Measurements from ENCODE around the gene HDAC7.

HDAC7 gene

GRCh38 chr12:47783821-47784819 is 35.6 kb downstream of the HDAC7 start:
- TF ChIP-seq ZNF384 (IDR thresholded peaks at IDR 0.05): no peak
- no peak for TF ChIP-seq HDGF (IDR thresholded peaks at IDR 0.05; ENCODE audit: borderline replicate concordance)
- no peak for TF ChIP-seq SUZ12 (IDR thresholded peaks at IDR 0.05)
- no peak for TF ChIP-seq LEF1 (IDR thresholded peaks at IDR 0.05; ENCODE audit: borderline replicate concordance)
- TF ChIP-seq FOXK2 (IDR thresholded peaks at IDR 0.05): no peak
- TF ChIP-seq L3MBTL2 (conservative IDR thresholded peaks at IDR 0.05): no peak
- TF ChIP-seq FOXA1 (IDR thresholded peaks at IDR 0.05): no peak
- TF ChIP-seq BHLHE40 (IDR thresholded peaks at IDR 0.05; ENCODE audit: borderline replicate concordance): no peak
- TF ChIP-seq FOXM1 (IDR thresholded peaks at IDR 0.05; ENCODE audit: borderline replicate concordance): no peak
- TF ChIP-seq CTBP1 (IDR thresholded peaks at IDR 0.05; ENCODE audit: borderline replicate concordance): no peak
- no peak for TF ChIP-seq ELF4 (IDR thresholded peaks at IDR 0.05)
- TF ChIP-seq ARNT (IDR thresholded peaks at IDR 0.05): no peak
- TF ChIP-seq PKNOX1 (IDR thresholded peaks at IDR 0.05): no peak
- TF ChIP-seq SP1 (IDR thresholded peaks at IDR 0.05): no peak
- TF ChIP-seq NFRKB (IDR thresholded peaks at IDR 0.05): no peak
- no peak for TF ChIP-seq TARDBP (IDR thresholded peaks at IDR 0.05)
- DNase-seq (ENCODE audit: extremely low spot score): no peak
- ChIA-PET CTCF (no interaction called here), POLR2A (no interaction called here)

- TF ChIP-seq NFRKB (IDR thresholded peaks at IDR 0.05) (no peak), FOXM1 (IDR thresholded peaks at IDR 0.05; ENCODE audit: borderline replicate concordance) (no peak), ELF4 (IDR thresholded peaks at IDR 0.05) (no peak), ARNT (IDR thresholded peaks at IDR 0.05) (no peak), HDGF (IDR thresholded peaks at IDR 0.05; ENCODE audit: borderline replicate concordance) (no peak), SUZ12 (IDR thresholded peaks at IDR 0.05) (no peak), PKNOX1 (IDR thresholded peaks at IDR 0.05) (no peak), FOXA1 (IDR thresholded peaks at IDR 0.05) (no peak), TARDBP (IDR thresholded peaks at IDR 0.05) (no peak), L3MBTL2 (conservative IDR thresholded peaks at IDR 0.05) (no peak), LEF1 (IDR thresholded peaks at IDR 0.05; ENCODE audit: borderline replicate concordance) (no peak), ZNF384 (IDR thresholded peaks at IDR 0.05) (no peak), SP1 (IDR thresholded peaks at IDR 0.05) (no peak), BHLHE40 (IDR thresholded peaks at IDR 0.05; ENCODE audit: borderline replicate concordance) (no peak), CTBP1 (IDR thresholded peaks at IDR 0.05; ENCODE audit: borderline replicate concordance) (no peak)
- DNase-seq (ENCODE audit: extremely low spot score): no peak
- ChIA-PET CTCF (no interaction called here), POLR2A (no interaction called here)
Measured at GRCh38 chr12:47783024-47783755, 36.5 kb downstream of the HDAC7 start.

GRCh38 chr12:47782372-47782770 is 37.3 kb downstream of the HDAC7 start:
- DNase-seq (ENCODE audit: extremely low spot score): no peak
- no peak for TF ChIP-seq FOXM1 (IDR thresholded peaks at IDR 0.05; ENCODE audit: borderline replicate concordance)
- TF ChIP-seq ARNT (IDR thresholded peaks at IDR 0.05): no peak
- TF ChIP-seq LEF1 (IDR thresholded peaks at IDR 0.05; ENCODE audit: borderline replicate concordance): no peak
- no peak for TF ChIP-seq SP1 (IDR thresholded peaks at IDR 0.05)
- TF ChIP-seq CTBP1 (IDR thresholded peaks at IDR 0.05; ENCODE audit: borderline replicate concordance): no peak
- TF ChIP-seq SUZ12 (IDR thresholded peaks at IDR 0.05): no peak
- TF ChIP-seq HDGF (IDR thresholded peaks at IDR 0.05; ENCODE audit: borderline replicate concordance): no peak
- TF ChIP-seq ZNF384 (IDR thresholded peaks at IDR 0.05): no peak
- TF ChIP-seq PKNOX1 (IDR thresholded peaks at IDR 0.05): no peak
- no peak for TF ChIP-seq TARDBP (IDR thresholded peaks at IDR 0.05)
- TF ChIP-seq ELF4 (IDR thresholded peaks at IDR 0.05): no peak
- no peak for TF ChIP-seq L3MBTL2 (conservative IDR thresholded peaks at IDR 0.05)
- no peak for TF ChIP-seq NFRKB (IDR thresholded peaks at IDR 0.05)
- no peak for TF ChIP-seq BHLHE40 (IDR thresholded peaks at IDR 0.05; ENCODE audit: borderline replicate concordance)
- no peak for TF ChIP-seq FOXK2 (IDR thresholded peaks at IDR 0.05)
- TF ChIP-seq FOXA1 (IDR thresholded peaks at IDR 0.05): no peak
- ChIA-PET CTCF (interaction anchor here (0.6 to 0.9 kb wide), 2 partner anchors 15 to 65 kb away, joined by 3 read pairs; no protein-coding TSS in a partner anchor), POLR2A (interaction anchor here (1.3 to 1.4 kb wide), 3 partner anchors 9 to 47 kb away, joined by 3 to 4 read pairs (median 3); partner anchors contain the start of gene SLC48A1)

GRCh38 chr12:47781479-47782371 is 38.0 kb downstream of the HDAC7 start:
- POLR2A ChIA-PET: interaction anchor here (1.3 to 1.4 kb wide), 3 partner anchors 8 to 47 kb away, joined by 3 to 4 read pairs (median 3); partner anchors contain the start of gene SLC48A1
- no peak for TF ChIP-seq FOXK2 (IDR thresholded peaks at IDR 0.05)
- no peak for TF ChIP-seq FOXM1 (IDR thresholded peaks at IDR 0.05; ENCODE audit: borderline replicate concordance)
- no peak for TF ChIP-seq HDGF (IDR thresholded peaks at IDR 0.05; ENCODE audit: borderline replicate concordance)
- TF ChIP-seq BHLHE40 (IDR thresholded peaks at IDR 0.05; ENCODE audit: borderline replicate concordance): no peak
- TF ChIP-seq SUZ12 (IDR thresholded peaks at IDR 0.05): no peak
- TF ChIP-seq FOXA1 (IDR thresholded peaks at IDR 0.05): no peak
- DNase-seq (ENCODE audit: extremely low spot score): no peak
- CTCF ChIA-PET: interaction anchor here (0.6 to 1.0 kb wide), 3 partner anchors 16 to 65 kb away, joined by 3 to 4 read pairs (median 3); no protein-coding TSS in a partner anchor
